NB4 (cell line): ENCODE measurements around the gene CDC27.

Source experiments
- MYC ChIP-seq: IDR thresholded peaks from 2 replicates; pipeline ENCODE4 v1.6.1; 2011; ENCODE audit warnings: low read depth, low read length
- POLR2A ChIP-seq: IDR thresholded peaks from 2 replicates; pipeline ENCODE4 v1.6.1; 2011; ENCODE audit warnings: mild to moderate bottlenecking; ENCODE audit not compliant: insufficient read length; ENCODE audit errors: extremely low read depth
- TF ChIP-seq, protein P1 (sequence below): IDR thresholded peaks from one replicate; pipeline ENCODE4 v1.5.1; 2012; ENCODE audit warnings: low read depth, low read length
- TF ChIP-seq, protein P2 (sequence below): IDR thresholded peaks from 2 replicates; pipeline ENCODE4 v1.6.1; 2011; ENCODE audit warnings: low read depth, low read length

DNA sequence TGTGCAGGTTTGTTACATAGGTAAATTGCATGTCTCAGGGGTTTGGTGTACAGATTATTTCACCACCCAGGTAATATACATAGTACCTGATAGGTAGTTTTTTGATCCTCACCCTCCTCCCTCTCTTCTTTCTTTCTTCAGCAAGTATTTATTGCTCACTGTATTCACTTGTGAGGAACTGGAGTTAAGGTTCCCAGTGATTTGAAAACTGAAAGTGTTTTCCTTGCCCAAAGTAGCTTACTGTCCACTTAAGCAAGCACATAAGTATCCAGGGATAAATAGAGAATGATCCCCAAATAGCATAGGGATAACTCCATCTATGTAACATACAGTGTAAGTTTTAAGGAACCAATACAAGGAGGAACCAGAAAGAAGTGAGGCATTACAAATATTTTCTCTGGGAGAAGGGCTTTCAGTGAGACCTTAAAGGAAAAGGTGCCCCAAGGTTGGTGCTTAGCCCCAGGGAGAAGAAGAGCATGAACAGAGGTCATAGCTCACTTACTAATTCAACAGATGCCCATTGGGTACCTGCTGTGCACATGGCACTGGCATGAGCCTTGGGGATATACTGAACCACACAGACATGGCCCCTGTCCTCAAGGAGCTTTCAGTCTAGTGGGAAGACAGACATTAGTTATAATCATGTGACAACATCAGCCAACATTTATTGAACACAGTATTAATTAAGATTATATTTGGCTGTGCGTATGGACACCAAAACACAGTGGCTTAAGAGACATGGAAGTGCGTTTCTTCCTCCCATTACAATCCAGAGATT is 37.0 kb upstream of the CDC27 start:
- TF ChIP-seq, protein P1, sequence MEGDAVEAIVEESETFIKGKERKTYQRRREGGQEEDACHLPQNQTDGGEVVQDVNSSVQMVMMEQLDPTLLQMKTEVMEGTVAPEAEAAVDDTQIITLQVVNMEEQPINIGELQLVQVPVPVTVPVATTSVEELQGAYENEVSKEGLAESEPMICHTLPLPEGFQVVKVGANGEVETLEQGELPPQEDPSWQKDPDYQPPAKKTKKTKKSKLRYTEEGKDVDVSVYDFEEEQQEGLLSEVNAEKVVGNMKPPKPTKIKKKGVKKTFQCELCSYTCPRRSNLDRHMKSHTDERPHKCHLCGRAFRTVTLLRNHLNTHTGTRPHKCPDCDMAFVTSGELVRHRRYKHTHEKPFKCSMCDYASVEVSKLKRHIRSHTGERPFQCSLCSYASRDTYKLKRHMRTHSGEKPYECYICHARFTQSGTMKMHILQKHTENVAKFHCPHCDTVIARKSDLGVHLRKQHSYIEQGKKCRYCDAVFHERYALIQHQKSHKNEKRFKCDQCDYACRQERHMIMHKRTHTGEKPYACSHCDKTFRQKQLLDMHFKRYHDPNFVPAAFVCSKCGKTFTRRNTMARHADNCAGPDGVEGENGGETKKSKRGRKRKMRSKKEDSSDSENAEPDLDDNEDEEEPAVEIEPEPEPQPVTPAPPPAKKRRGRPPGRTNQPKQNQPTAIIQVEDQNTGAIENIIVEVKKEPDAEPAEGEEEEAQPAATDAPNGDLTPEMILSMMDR, result no peak
- TF ChIP-seq POLR2A (no peak), MYC (no peak)
- TF ChIP-seq, protein P2, sequence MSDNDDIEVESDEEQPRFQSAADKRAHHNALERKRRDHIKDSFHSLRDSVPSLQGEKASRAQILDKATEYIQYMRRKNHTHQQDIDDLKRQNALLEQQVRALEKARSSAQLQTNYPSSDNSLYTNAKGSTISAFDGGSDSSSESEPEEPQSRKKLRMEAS, result no peak
